HG03060 (cell line): ENCODE measurements around the gene DTNA.

Experiments
- ATAC-seq: cut with Tn5 transposase; IDR thresholded peaks from one replicate; pipeline ENCODE4 v1.9.1; 2021; ENCODE audit warnings: low read depth, moderate number of reproducible peaks; ENCODE audit not compliant: unreplicated experiment

The DTNA gene

GRCh38 chr18:34760444-34760843 lies 50.3 kb downstream of the DTNA start:
- ATAC-seq: no peak

GRCh38 chr18:34764451-34764850 lies 54.4 kb downstream of the DTNA start:
- ATAC-seq: no peak

- no peak for ATAC-seq
These were observed 57.5 kb downstream of the DTNA start for GRCh38 chr18:34767601-34768027.

- ATAC-seq: no peak
These were observed 61.9 kb downstream of the DTNA start for GRCh38 chr18:34771958-34772357.

GRCh38 chr18:34772887-34773286 lies 62.8 kb downstream of the DTNA start:
- ATAC-seq: no peak

GRCh38 chr18:34773378-34773777 lies 63.3 kb downstream of the DTNA start:
- ATAC-seq: no peak

- no peak for ATAC-seq
These were observed 64.1 kb downstream of the DTNA start for GRCh38 chr18:34773961-34774766.

- ATAC-seq: no peak
These were observed 65.4 kb downstream of the DTNA start for GRCh38 chr18:34775461-34775860.

- ATAC-seq: no peak
These were observed 69.0 kb downstream of the DTNA start for GRCh38 chr18:34779112-34779511.

- no peak for ATAC-seq
These were observed 70.8 kb downstream of the DTNA start for GRCh38 chr18:34780856-34781255.

- ATAC-seq: no peak
These were observed 73.4 kb downstream of the DTNA start for GRCh38 chr18:34783501-34783900.

- no peak for ATAC-seq
These were observed 76.2 kb downstream of the DTNA start for GRCh38 chr18:34786162-34786741.

GRCh38 chr18:34787931-34788532 lies 77.9 kb downstream of the DTNA start:
- ATAC-seq: no peak

- no peak for ATAC-seq
These were observed 79.8 kb downstream of the DTNA start for GRCh38 chr18:34789768-34790344.

- ATAC-seq: no peak
These were observed 84.2 kb downstream of the DTNA start for GRCh38 chr18:34794348-34794747.

- no peak for ATAC-seq
These were observed 85.1 kb downstream of the DTNA start for GRCh38 chr18:34795070-34795732.

- ATAC-seq: no peak
These were observed 86.0 kb downstream of the DTNA start for GRCh38 chr18:34796035-34796657.

GRCh38 chr18:34799291-34799690 lies 89.2 kb downstream of the DTNA start:
- no peak for ATAC-seq

GRCh38 chr18:34800381-34800780 lies 90.3 kb downstream of the DTNA start:
- no peak for ATAC-seq

GRCh38 chr18:34801774-34802173 lies 91.7 kb downstream of the DTNA start:
- ATAC-seq: no peak
